SU-DHL-6 (cell line): ENCODE data around the gene ABHD4.

Experiments
- H2AFZ ChIP-seq: fragments of 200-600 bp; sonication (generic); 2 replicates; pipeline ENCODE4 v1.6.1; 2014; ENCODE audit warnings: low read depth, mild to moderate bottlenecking, moderate library complexity, mixed read lengths, antibody characterized with exemption, low read length; ENCODE audit not compliant: severe bottlenecking
- H3F3A ChIP-seq: fragments of 200-600 bp; shearing (Covaris generic); 2 replicates; pipeline ENCODE4 v1.6.0; 2016; ENCODE audit warnings: antibody characterized with exemption, mild to moderate bottlenecking; ENCODE audit not compliant: insufficient read depth
- H3K27ac ChIP-seq: fragments of 200-600 bp; sonication (generic); 2 replicates; pipeline ENCODE4 v1.5.1; 2016; ENCODE audit warnings: low read depth, mild to moderate bottlenecking, low read length, moderate library complexity, mixed read lengths
- H3K27me3 ChIP-seq: fragments of 200-600 bp; sonication (generic), shearing (Covaris generic); 2 replicates; pipeline ENCODE4 v1.6.0; 2014; ENCODE audit warnings: mild to moderate bottlenecking, low read length
- H3K36me3 ChIP-seq: fragments of 200-600 bp; sonication (generic); 2 replicates; pipeline ENCODE4 v1.6.1; 2014; ENCODE audit warnings: mild to moderate bottlenecking, low read length, mixed read lengths
- H3K4me2 ChIP-seq: fragments of 300-600, 200-600 bp; shearing (Covaris generic), sonication (generic); 2 replicates; pipeline ENCODE4 v1.6.0; 2014; ENCODE audit warnings: low read length, low read depth, mild to moderate bottlenecking; ENCODE audit not compliant: poor library complexity, severe bottlenecking
- H3K4me3 ChIP-seq: fragments of 200-600 bp; sonication (generic); 2 replicates; pipeline ENCODE4 v1.5.1; 2014; ENCODE audit warnings: antibody characterized with exemption, low read length, mild to moderate bottlenecking, mixed read lengths; ENCODE audit not compliant: insufficient read depth, poor library complexity, severe bottlenecking
- H3K79me2 ChIP-seq: fragments of 200-600 bp; sonication (generic); 2 replicates; pipeline ENCODE4 v1.6.1; 2014; ENCODE audit warnings: mild to moderate bottlenecking, low read length, moderate library complexity; ENCODE audit not compliant: insufficient read depth
- H3K9ac ChIP-seq: fragments of 200-600 bp; sonication (generic); 2 replicates; pipeline ENCODE4 v1.7.0; 2014; ENCODE audit warnings: mild to moderate bottlenecking, low read length
- H3K9me2 ChIP-seq: fragments of 200-600 bp; sonication (generic); replicated peaks from 2 replicates; pipeline ENCODE4 v1.6.1; 2014; ENCODE audit warnings: low read length; ENCODE audit not compliant: insufficient read depth
- H3K9me3 ChIP-seq: fragments of 200-600 bp; sonication (generic); 2 replicates; pipeline ENCODE4 v1.6.1; 2014; ENCODE audit warnings: low read length, mixed read lengths; ENCODE audit not compliant: insufficient read depth
- H4K20me1 ChIP-seq: fragments of 200-600 bp; sonication (generic); 2 replicates; pipeline ENCODE4 v1.6.1; 2014; ENCODE audit warnings: low read depth, mild to moderate bottlenecking, antibody characterized with exemption, low read length, moderate library complexity, mixed read lengths
- CTCF ChIP-seq: fragments of 200-600 bp; sonication (generic); IDR thresholded peaks from one replicate; pipeline ENCODE4 v1.5.1; 2017; ENCODE audit warnings: antibody characterized with exemption, mild to moderate bottlenecking, low read length, moderate library complexity; ENCODE audit not compliant: insufficient read depth, poor library complexity, severe bottlenecking
- EZH2phosphoT487 ChIP-seq: fragments of 200-600 bp; sonication (generic), shearing (Covaris generic); conservative IDR thresholded peaks from 2 replicates; pipeline ENCODE4 v1.6.1; 2018; ENCODE audit warnings: mild to moderate bottlenecking, antibody characterized with exemption, low read length, moderate library complexity, mixed read lengths

Gene ABHD4

GRCh38 chr14:22656226-22656625 lies 58.1 kb downstream of the ABHD4 start:
- no peaks in the 10 kb centered on the region for H3K27me3 ChIP-seq
- no peaks in the 10 kb centered on the region for H3K36me3 ChIP-seq
- no peaks in the 10 kb centered on the region for H3K9me2 ChIP-seq
- no peak overlapping the region for H3K4me2 ChIP-seq
- no peak overlapping the region for H3K4me3 ChIP-seq
- no peaks in the 10 kb centered on the region for H3F3A ChIP-seq
- no peak overlapping the region for H3K9ac ChIP-seq
- no peak overlapping the region for H3K27ac ChIP-seq
- no peaks in the 10 kb centered on the region for H3K79me2 ChIP-seq
- TF ChIP-seq EZH2phosphoT487 (no peak), CTCF (no peak)
- no peaks in the 10 kb centered on the region for H4K20me1 ChIP-seq
- no peak overlapping the region for H2AFZ ChIP-seq
- H3K9me3 ChIP-seq = no peaks in the 10 kb centered on the region

GRCh38 chr14:22656945-22657731 lies 59.0 kb downstream of the ABHD4 start:
- no peak for TF ChIP-seq CTCF
- Histone ChIP-seq H3K27me3 (no peaks in the 10 kb centered on the region), H3F3A (no peaks in the 10 kb centered on the region), H3K79me2 (no peaks in the 10 kb centered on the region), H3K9me2 (no peaks in the 10 kb centered on the region), H3K4me3 (no peak overlapping the region), H3K9me3 (no peaks in the 10 kb centered on the region), H2AFZ (no peak overlapping the region), H3K4me2 (no peak overlapping the region), H4K20me1 (no peaks in the 10 kb centered on the region), H3K36me3 (no peaks in the 10 kb centered on the region), H3K27ac (no peak overlapping the region), H3K9ac (no peak overlapping the region)

GRCh38 chr14:22657861-22658260 lies 59.8 kb downstream of the ABHD4 start:
- no peak overlapping the region for H3K4me3 ChIP-seq
- H3K9ac ChIP-seq = no peak overlapping the region
- H3K27me3 ChIP-seq = no peaks in the 10 kb centered on the region
- no peaks in the 10 kb centered on the region for H4K20me1 ChIP-seq
- no peaks in the 10 kb centered on the region for H3K79me2 ChIP-seq
- H3F3A ChIP-seq = no peaks in the 10 kb centered on the region
- H3K36me3 ChIP-seq = no peaks in the 10 kb centered on the region
- no peak overlapping the region for H2AFZ ChIP-seq
- H3K27ac ChIP-seq = no peak overlapping the region
- no peak overlapping the region for H3K4me2 ChIP-seq
- no peaks in the 10 kb centered on the region for H3K9me3 ChIP-seq
- H3K9me2 ChIP-seq = no peaks in the 10 kb centered on the region
- no peak for TF ChIP-seq CTCF
- no peak for TF ChIP-seq EZH2phosphoT487
